B cell (primary cell): Measurements from ENCODE around the gene PFN1. TPM values are rescaled to one million over a fixed set of nuclear protein-coding genes. Genes with fewer than 3 reads are reported as not detected.

Experiments used
- ATAC-seq: fragments of 200-7000 bp; cut with Tn5 transposase; one replicate; pipeline ENCODE4 v1.10.0; 2021; ENCODE audit warnings: low read depth, mild to moderate bottlenecking, moderate number of reproducible peaks, moderate library complexity
- CTCF ChIA-PET: fragments of 350-600 bp; sonication (Branson Sonifier 250); formaldehyde crosslinking; loops from one replicate; lab custom pipeline; 2021; ENCODE audit warnings: antibody characterized with exemption, inconsistent platforms; lab: Charles Lee
- POLR2A ChIA-PET: fragments of 350-600 bp; sonication (Branson Sonifier 250); formaldehyde crosslinking; loops from one replicate; lab custom pipeline; 2021; ENCODE audit warnings: antibody characterized with exemption; lab: Charles Lee
- DNase-seq: peaks from one replicate; pipeline ENCODE4 v3.0.0; 2013
- H2AFZ ChIP-seq: 2 replicates; pipeline ENCODE4 v1.6.1; 2012; ENCODE audit warnings: mild to moderate bottlenecking, low read depth, low read length; ENCODE audit not compliant: insufficient read depth, poor library complexity, severe bottlenecking
- H3K27ac ChIP-seq, 2 donors: 1 replicate in 1 of 2; 2 replicates in 1 of 2; pipeline ENCODE4 v1.5.1; 2012 to 2013; ENCODE audit warnings: low read length in 2 of 2, mild to moderate bottlenecking in 2 of 2, moderate library complexity in 1 of 2
- H3K27me3 ChIP-seq, 4 experiments: fragments of 200-600 bp in 1 of 4; sonication (generic) in 1 of 4; replicated peaks in 1 of 4; 1 replicate in 2 of 4; 2 replicates in 2 of 4; pipeline versions ENCODE4 v1.6.1 to v1.7.0; 2013 to 2016; ENCODE audit warnings: low read length in 3 of 4, mild to moderate bottlenecking in 2 of 4, mixed read lengths in 1 of 4, moderate library complexity in 1 of 4; ENCODE audit not compliant: insufficient read depth in 4 of 4, control insufficient read depth in 3 of 4; ENCODE audit errors: control extremely low read depth in 1 of 4
- H3K36me3 ChIP-seq, 2 experiments: replicated peaks in 1 of 2; 1 replicate in 1 of 2; 2 replicates in 1 of 2; pipeline versions ENCODE4 v1.6.1 to v1.7.1; 2013; ENCODE audit warnings: low read length in 1 of 2; ENCODE audit not compliant: insufficient read depth in 2 of 2, control insufficient read depth in 1 of 2; ENCODE audit errors: control extremely low read depth in 1 of 2, extremely low read depth in 1 of 2
- H3K4me1 ChIP-seq, 2 donors: fragments of 200-600 bp in 1 of 2; sonication (generic) in 1 of 2; 1 replicate in 1 of 2; 2 replicates in 1 of 2; pipeline versions ENCODE4 v1.5.1 to v1.6.1; 2013 to 2017; ENCODE audit warnings: low read length in 2 of 2; ENCODE audit not compliant: control insufficient read depth in 2 of 2, insufficient read depth in 2 of 2
- H3K4me2 ChIP-seq: replicated peaks from 2 replicates; pipeline ENCODE3; 2012; ENCODE audit warnings: mild to moderate bottlenecking, low read depth, low read length; ENCODE audit not compliant: poor library complexity, severe bottlenecking
- H3K4me3 ChIP-seq, 5 experiments: fragments of 200-600 bp in 1 of 5; sonication (generic) in 1 of 5; 1 replicate in 3 of 5; 2 replicates in 2 of 5; pipeline versions ENCODE4 v1.5.1 to v1.7.0; 2011 to 2016; ENCODE audit warnings: low read length in 4 of 5, mild to moderate bottlenecking in 4 of 5, low read depth in 2 of 5, control low read depth in 1 of 5, moderate library complexity in 1 of 5; ENCODE audit not compliant: insufficient read depth in 1 of 5; ENCODE audit errors: control extremely low read depth in 1 of 5, extremely low read depth in 1 of 5
- H3K79me2 ChIP-seq: fragments of 200-600 bp; sonication (generic); one replicate; pipeline ENCODE4 v1.6.0; 2016; ENCODE audit warnings: low read length; ENCODE audit not compliant: control insufficient read depth, insufficient read depth
- H3K9ac ChIP-seq: fragments of 200-600 bp; sonication (generic); 2 replicates; pipeline ENCODE4 v1.6.1; 2017; ENCODE audit warnings: mild to moderate bottlenecking, low read length, moderate library complexity
- H3K9me3 ChIP-seq, 3 donors: one replicate each; pipeline versions ENCODE4 v1.6.1 to v1.7.1; 2013; ENCODE audit warnings: low read length in 2 of 3; ENCODE audit not compliant: control insufficient read depth in 2 of 3, insufficient read depth in 1 of 3; ENCODE audit errors: control extremely low read depth in 1 of 3
- H4K20me1 ChIP-seq: 2 replicates; pipeline ENCODE4 v1.6.0; 2012; ENCODE audit warnings: mild to moderate bottlenecking, low read length; ENCODE audit not compliant: insufficient read depth, control insufficient read depth, poor library complexity, severe bottlenecking
- H3K27ac Mint-ChIP-seq: one replicate; pipeline ENCODE4 v1.8.0; 2021; ENCODE audit warnings: mixed read lengths
- H3K27me3 Mint-ChIP-seq: one replicate; pipeline ENCODE4 v1.8.0; 2021; ENCODE audit warnings: mixed read lengths
- H3K4me1 Mint-ChIP-seq: one replicate; pipeline ENCODE4 v1.8.0; 2021; ENCODE audit warnings: mixed read lengths
- H3K4me3 Mint-ChIP-seq: one replicate; pipeline ENCODE4 v1.8.0; 2021; ENCODE audit warnings: mixed read lengths
- H3K9me3 Mint-ChIP-seq: one replicate; pipeline ENCODE4 v1.8.0; 2022; ENCODE audit warnings: mixed read lengths; ENCODE audit not compliant: insufficient read depth
- CTCF ChIP-seq: fragments of 200-600 bp; IDR thresholded peaks from one replicate; pipeline ENCODE4 v1.8.0; 2022; ENCODE audit warnings: antibody characterized with exemption, mild to moderate bottlenecking
- EZH2 ChIP-seq: IDR thresholded peaks from 2 replicates; pipeline ENCODE4 v1.6.1; 2012; ENCODE audit warnings: borderline replicate concordance, low read depth, mild to moderate bottlenecking, moderate library complexity, low read length; ENCODE audit not compliant: insufficient read depth, poor library complexity, severe bottlenecking
- WGBS: methylation state at CpG from one replicate; pipeline ENCODE4 v1.1.5; 2013; ENCODE audit warnings: missing lambda C conversion rate; ENCODE audit not compliant: insufficient coverage; 5-methylcytosine and 5-hydroxymethylcytosine counted together
- intact Hi-C: fragments of 100-400 bp; cut with micrococcal nuclease; formaldehyde crosslinking; loops from one replicate; pipeline ENCODE4 v1.10.0; 2022
- polyA plus RNA-seq: library from polyadenylated mRNA; depleted of rRNA; stranded (reverse); fragments of >200 nt; gene quantifications from 2 replicates; pipeline ENCODE4 v1.2.3, GENCODE V29; 2012
- total RNA-seq, 2 donors: library from RNA; stranded (reverse); fragments of 120-200 nt in 1 of 2; gene quantifications; 1 replicate in 1 of 2; 2 replicates in 1 of 2; pipeline versions ENCODE4 v1.2.3 to v1.2.4, GENCODE V29; 2013 to 2022

Gene PFN1
- total and polyA plus RNA-seq, 2 donors (not counting 1 experiment from before 2014, with no cell fraction given): 330 to 609 TPM

- H3K4me2 ChIP-seq: no peak overlapping the region
Observed at GRCh38 chr17:4921320-4921719, 27.0 kb downstream of the PFN1 start.

More at GRCh38 chr17:4921320-4921719, 27.0 kb downstream of the PFN1 start:
- Histone ChIP-seq H3K27me3 (no peaks in the 10 kb centered on the region), H3K9ac (no peak overlapping the region), H3K79me2 (no peaks in the 10 kb centered on the region), H2AFZ (no peak overlapping the region), H4K20me1 (no peaks in the 10 kb centered on the region), H3K36me3 (no peaks in the 10 kb centered on the region), H3K9me3 (no peaks in the 10 kb centered on the region), H3K27ac (no peak overlapping the region), H3K4me3 (no peak overlapping the region), H3K4me1 (no peaks in the 10 kb centered on the region)
- DNase-seq (no peak), ATAC-seq (no peak)
- TF ChIP-seq EZH2 (no peak), CTCF (no peak)
- H3K27me3 Mint-ChIP-seq: no peaks in the 10 kb centered on the region
- WGBS: 100% methylated on average over 3 of the region's 4 CpGs
- ChIA-PET CTCF (no interaction called here), POLR2A (interaction anchor here (0.7 kb wide), 1 partner anchor 550 kb away, joined by 3 read pairs; no protein-coding TSS in a partner anchor)
- H3K27ac Mint-ChIP-seq: no peak overlapping the region
- intact Hi-C loops: no loop called here
- no peaks in the 10 kb centered on the region for H3K4me1 Mint-ChIP-seq
- no peak overlapping the region for H3K4me3 Mint-ChIP-seq
- no peaks in the 10 kb centered on the region for H3K9me3 Mint-ChIP-seq
